Right ventricle myocardium superior (tissue), 1 donor: ENCODE measurements around the gene PLOD3. TPM values are rescaled to one million over a fixed set of nuclear protein-coding genes. Genes with fewer than 3 reads are reported as not detected.
"Not testable (repeated sequence)": the region's sequence is repeated elsewhere in the genome, so short reads cannot be mapped to it uniquely, and the experiment has no call there.

Experiments
- ATAC-seq: fragments of 200-7000 bp; cut with Tn5 transposase; one replicate; pipeline ENCODE4 v1.9.1; 2020; ENCODE audit warnings: mild to moderate bottlenecking; ENCODE audit not compliant: poor library complexity
- DNase-seq: peaks from one replicate; pipeline ENCODE4 v3.0.0-alpha.2; 2020
- intact Hi-C: fragments of 100-400 bp; cut with DNase I; formaldehyde crosslinking; loops from one replicate; pipeline ENCODE4 v1.11.2; 2022
- long read RNA-seq: library from polyadenylated mRNA; unstranded; transcript quantifications from one replicate; pipeline ENCODE4 v2.0.0, GENCODE V29; 2021
- total RNA-seq: library from RNA; stranded (reverse); fragmentation: NEBNext Ultra II Directional; extraction: Animal tissue kit (Norgen Biotek cat#: 25700); gene quantifications from one replicate; pipeline ENCODE4 v1.2.1, GENCODE V29; 2021
- donor health status: DM: no; HTN: yes; CAD: no; lungs with severe emphysema.

Gene PLOD3, protein sequence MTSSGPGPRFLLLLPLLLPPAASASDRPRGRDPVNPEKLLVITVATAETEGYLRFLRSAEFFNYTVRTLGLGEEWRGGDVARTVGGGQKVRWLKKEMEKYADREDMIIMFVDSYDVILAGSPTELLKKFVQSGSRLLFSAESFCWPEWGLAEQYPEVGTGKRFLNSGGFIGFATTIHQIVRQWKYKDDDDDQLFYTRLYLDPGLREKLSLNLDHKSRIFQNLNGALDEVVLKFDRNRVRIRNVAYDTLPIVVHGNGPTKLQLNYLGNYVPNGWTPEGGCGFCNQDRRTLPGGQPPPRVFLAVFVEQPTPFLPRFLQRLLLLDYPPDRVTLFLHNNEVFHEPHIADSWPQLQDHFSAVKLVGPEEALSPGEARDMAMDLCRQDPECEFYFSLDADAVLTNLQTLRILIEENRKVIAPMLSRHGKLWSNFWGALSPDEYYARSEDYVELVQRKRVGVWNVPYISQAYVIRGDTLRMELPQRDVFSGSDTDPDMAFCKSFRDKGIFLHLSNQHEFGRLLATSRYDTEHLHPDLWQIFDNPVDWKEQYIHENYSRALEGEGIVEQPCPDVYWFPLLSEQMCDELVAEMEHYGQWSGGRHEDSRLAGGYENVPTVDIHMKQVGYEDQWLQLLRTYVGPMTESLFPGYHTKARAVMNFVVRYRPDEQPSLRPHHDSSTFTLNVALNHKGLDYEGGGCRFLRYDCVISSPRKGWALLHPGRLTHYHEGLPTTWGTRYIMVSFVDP
- total RNA-seq: 39.0 TPM
- long read RNA-seq, transcript PLOD3-201 (19 exons, 2,920 nt): major isoform, 67 of 107 reads
- long read RNA-seq, partial matches to known transcripts: 29 of 107 reads
- long read RNA-seq, other reads (novel, unspliced or antisense): 11 of 107 reads

DNA sequence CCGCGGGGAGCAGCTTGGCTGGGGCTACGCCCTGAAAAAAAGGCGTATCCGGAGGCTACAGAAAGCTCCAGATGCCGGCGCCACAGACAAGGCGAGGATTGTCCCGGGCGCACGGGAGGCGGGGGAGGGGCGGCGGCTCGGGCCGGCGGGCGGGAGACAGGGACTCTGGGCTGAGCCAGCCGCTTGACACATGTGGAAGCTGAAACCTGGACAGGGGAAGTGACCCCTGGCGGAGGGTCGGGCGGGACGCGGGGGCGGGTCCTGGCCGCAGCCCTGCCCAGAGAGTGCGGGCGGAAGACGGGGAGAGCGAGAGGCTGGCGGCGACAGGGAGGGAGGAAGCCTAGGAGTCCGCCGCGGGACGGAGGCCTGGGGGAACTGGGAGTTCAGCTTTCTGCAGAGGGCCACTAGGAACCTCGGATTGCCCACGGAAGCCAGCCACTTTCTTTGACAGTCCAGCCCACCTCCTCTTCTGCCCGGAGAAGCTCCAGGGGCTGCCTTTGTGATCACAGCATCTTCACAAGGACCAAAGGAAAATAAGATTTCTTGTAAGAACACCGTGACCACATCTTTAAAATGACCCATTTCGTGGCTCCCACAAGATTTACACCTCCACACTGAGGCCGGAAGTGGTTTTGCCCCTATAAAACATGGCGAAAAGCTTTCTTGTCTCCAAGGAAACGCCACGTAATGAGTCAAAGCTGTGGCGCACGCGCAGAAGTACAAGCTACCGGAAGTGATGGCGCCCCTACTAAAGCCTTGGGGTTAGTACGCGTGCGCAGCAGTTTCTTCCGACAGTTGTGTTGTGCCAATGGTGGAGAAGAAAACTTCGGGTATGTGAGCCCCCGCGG, at the start of gene PLOD3, which contains the start of gene ZNHIT1:
Gene PLOD3, minus strand, starts transcription at position 194 of the 848 bp plus-strand sequence. CDS start 307 bp downstream, outside the sequence.
Gene ZNHIT1, plus strand, starts transcription at position 778 of the 848 bp plus-strand sequence. Its CDS starts 31 bp downstream, at position 809.
- intact Hi-C loops: loop anchor here (10.0 kb wide), 1 partner anchor 67 kb away; no protein-coding TSS in a partner anchor

DNA sequence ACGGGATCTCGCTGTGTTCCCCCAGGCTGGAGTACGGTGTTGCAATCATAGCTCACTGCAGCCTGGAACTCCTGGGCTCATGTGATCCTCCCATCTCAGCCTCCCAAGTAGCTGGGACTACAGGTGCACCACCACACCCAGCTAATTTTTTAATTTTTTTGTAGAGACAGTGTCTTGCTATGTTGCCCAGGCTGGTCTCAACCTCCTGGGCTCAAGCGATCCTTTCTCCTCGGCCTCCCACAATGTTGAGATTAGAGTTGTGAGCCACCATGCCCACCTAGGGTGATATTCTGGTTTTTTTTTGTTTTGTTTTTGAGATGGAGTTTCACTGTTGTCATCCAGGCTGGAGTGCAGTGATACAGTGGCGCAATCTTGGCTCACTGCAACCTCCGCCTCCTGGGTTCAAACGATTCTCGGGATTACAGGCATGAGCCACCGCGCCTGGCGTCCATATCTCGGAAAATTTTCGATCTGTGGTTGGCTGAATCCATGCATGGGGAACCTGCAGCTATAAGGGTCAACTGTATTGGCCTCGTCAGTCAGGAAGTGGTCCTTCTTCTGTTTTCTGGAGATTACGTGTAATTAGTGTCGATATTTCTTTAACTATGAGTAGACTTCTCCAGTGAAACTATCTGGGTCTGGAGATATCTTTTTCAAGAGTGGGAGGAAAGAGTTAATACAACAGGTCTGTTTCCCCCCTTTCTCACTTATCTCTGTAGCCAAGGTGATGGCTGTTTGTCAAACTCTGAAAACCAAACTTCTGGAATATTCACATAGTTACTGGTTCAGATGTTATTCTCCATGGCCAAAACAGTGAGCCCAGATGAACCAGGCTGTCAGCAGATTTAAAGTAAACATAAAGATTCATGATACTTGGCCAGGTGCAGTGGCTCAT, 48.5 kb upstream of the PLOD3 start:
- DNase-seq: no peak
- ATAC-seq: no peak
- intact Hi-C loops: no loop called here

More for the DNA sequence above, at the start of gene PLOD3, which contains the start of gene ZNHIT1:
- DNase-seq: peak; percentile 98
- ATAC-seq: peak; percentile 94

DNA sequence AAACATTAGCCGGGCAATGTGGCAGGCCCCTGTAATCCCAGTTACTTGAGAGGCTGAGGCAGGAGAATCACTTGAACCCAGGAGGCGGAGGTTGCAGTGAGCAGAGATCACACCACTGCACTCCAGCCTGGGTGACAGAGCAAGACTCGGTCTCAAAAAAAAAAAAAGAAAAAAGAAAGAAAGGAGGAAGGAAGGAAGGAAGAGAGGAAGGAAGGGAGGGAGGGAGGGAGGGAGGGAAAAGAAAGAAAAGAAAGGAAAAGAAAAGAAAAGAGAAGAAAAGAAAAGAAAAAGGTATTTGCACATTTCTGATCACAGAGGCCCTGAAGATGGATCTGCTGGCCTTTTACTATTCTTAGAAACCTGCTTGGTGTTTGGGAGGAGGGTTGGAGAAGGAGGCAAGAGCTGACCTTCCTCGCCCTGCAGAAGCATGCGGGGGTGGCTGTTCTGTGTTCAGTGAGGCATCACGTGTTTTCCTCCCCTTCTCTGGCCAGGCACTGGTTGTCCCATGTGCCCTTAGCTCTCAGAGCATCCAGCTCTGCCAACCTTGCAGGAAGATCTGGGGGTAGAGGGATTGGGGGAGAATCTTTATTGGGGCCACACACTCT, 46.8 kb upstream of the PLOD3 start:
- intact Hi-C loops: not testable (repeated sequence)
- ATAC-seq (peak; percentile 94), DNase-seq (peak; percentile 52)

DNA sequence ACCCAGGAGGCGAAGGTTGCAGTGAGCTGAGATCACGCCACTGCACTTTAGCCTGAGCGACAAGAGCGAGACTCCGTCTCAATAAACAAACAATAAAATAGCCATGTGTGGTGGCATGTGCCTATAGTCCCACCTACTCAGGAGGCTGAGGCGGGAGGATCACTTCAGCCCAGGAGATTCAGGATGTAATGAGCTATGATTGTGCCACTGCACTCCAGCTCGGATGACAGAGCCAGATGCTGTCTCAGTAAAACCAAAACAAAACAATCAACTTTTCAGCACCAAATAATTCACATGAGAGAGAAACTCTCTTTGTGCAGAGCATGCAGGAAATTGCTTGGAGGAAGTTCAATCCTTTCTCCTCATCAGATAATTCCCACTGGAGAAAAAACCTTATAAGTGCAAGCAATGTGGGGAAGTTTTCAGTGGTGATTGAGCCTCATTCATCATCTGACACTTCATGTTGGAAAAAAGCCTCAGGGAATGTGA, 40.9 kb upstream of the PLOD3 start:
- no peak for ATAC-seq
- no peak for DNase-seq
- intact Hi-C loops: no loop called here

DNA sequence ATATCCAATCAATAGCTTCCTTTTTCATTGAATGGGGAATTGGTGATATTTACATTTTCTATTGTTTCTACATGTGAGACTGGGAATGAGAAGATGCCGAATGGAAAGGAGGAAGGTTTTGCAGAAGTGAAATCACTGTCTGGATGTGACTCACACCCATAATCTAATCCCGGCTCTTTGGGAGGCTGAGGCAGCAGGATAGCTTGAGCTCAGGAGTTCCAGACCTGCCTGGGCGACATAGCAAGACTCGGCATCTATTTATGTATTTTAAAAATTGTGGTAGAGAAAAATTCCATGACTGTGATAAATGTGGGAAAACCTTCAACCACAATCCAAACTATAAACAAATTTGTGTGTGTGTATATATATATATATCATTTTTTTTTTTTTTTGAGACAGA, 38.4 kb upstream of the PLOD3 start:
- intact Hi-C loops: no loop called here
- no peak for ATAC-seq
- DNase-seq: no peak

DNA sequence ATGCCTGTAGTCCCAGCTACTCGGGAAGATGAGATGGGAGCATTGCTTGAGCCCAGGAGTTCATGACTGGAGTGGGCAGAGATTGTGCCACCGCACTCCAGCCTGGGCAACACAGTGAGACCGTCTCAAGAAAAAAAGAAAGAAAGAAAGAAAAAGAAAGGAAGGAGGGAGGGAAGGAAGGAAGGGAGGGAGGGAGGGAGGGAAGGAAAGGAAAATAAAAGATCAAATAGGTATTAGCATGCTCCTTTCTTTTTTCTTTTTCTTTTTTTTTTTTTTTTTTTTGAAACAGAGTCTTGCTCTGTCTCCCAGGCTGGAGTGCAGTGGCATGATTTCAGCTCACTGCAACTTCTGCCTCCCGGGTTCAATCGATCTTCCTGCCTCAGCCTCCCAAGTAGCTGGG, 35.8 kb upstream of the PLOD3 start:
- ATAC-seq, DNase-seq, intact Hi-C loops: not testable (repeated sequence)

DNA sequence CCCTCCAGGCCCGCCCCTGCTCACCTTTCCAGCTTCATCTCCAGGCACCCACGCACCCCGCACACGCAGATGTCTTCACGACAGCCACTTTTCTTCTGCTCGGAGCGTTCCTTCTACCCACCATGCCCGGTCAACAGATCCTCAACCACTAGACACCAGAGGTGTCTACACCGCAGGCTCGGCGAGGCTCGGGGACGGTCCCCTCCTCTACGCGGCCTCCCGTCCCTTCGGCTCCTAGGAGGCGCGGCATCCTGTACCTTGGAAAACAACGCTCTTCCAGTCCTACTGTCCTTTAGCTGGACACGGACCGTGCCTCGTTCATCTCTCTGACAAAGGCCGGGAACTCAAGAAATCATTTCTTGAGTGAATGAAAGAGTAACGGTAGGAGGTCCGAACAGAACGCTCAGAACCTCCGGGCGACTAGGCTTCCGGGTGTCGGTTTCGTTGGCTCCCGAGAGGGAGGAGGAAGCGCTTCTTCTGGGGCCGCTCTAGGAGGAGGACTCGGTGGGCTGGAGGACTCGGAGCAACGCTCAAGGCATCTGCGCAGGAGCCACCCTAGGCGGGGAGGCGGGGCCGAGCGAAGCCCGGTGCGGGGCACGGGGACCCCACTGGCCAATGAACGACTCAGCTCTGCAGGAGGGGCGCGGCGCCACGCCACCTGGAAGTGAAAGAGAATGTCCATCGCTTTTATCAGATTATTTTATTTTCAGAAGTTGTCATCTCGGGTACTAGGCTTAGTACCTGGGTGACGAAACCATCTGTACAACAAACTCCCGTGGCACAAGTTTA, 34.7 kb upstream of the PLOD3 start:
- ATAC-seq: peak; percentile 100
- intact Hi-C loops: no loop called here
- peak; percentile 99 for DNase-seq

DNA sequence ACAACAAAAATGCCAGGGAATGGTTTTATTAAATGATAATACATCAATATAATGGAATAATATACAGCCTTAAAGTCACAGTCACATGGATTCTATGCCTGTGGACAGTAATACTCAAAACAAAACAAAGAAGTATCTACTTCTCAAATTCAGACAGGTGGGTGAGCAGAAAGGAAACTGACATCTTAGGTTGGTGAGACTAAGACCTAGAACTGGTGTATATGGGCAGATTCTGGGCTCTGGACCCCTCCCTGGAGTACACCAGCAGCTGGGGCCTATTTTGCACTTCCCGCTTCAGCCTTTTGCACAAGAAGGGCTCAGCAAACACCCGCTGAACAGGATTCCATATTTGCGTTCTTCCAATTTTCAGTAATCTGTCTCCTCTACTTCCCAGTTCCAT, 32.9 kb upstream of the PLOD3 start:
- no peak for ATAC-seq
- DNase-seq: no peak
- intact Hi-C loops: no loop called here

DNA sequence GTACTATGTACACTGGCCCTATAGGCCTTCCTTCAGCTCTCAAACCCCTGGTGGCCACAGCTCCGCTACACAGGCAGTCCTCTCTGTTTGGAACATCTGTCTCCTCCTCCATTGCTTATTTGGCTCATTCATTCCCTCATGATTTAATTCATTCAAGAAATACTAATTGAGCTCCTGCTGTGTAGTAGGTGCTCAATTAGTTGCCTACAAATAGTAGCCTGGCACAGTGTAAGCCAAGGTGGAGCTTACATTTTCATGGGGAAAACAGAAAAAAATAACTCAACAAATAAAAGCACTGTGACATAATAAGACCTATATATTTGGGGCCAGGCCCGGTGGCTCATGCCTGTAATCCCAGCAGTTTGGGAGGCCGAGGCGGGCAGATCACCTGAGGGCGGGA, 30.9 kb upstream of the PLOD3 start:
- DNase-seq: no peak
- intact Hi-C loops: no loop called here
- no peak for ATAC-seq

DNA sequence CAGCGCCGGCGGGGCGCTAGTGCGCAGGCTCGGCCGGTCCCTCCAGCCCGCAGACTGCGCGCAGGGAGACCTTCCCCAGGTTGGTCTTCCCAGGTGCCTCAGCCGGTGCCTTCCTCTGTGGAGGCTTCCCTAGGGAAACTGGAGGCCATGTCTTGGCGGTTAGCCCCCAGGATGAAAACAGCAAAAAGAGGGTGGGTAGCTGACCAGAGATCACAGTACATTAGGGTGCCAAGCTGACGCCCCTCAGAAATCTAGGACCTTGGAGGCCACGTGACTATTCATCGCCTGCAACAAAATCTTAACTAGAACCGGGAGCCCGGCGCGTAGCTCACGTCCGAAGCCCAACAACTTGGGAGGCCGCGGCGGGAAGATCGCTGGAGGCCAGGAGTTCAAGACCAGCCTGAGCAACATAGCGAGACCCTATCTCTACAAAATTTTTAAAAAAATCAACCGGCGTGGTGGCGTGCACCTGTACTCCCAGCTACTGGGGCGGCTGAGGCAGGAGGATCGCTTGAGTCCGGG, 27.8 kb upstream of the PLOD3 start:
- no peak for DNase-seq
- intact Hi-C loops: no loop called here
- ATAC-seq: no peak

DNA sequence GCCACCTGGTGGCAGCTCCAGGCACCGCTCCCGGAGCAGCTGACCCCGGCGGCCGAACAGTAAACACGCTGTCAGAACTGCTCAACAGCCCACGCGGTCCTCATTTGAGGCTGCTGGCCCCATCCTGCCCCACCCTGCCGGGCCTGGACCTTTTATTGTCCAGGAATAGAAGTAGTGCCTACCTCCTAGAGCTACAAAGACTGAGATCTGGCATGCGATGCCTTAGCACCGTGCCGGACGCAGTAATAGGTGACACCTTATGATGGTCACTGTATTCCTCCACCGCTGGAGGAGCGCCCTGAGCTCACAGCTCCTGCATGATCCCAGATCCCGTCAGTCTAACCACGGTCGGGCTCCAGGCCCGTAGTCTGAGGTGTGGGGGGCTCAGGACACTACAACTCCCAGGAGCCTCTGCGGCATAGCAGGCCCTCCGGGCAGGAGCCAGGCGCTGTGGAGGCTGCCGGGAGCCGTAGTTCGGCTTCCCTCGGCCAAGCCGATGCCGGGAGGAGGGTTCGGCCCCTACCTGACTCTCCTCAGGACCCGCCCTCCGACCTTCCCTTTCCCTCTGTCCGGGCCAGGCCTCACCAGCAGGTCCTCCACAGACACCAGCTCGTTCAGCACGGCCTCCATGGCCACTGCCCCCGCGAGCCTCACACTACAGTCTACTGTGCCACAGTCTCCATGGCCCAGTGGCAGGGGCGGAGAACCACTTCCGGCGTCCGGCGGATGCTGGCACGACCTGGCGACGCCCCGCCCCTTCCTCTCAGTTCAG, 27.2 kb upstream of the PLOD3 start, which contains the start of gene FIS1:
Gene FIS1, minus strand, starts transcription at position 707 of the 772 bp plus-strand sequence. Its CDS starts 77 bp downstream, at position 630.
- DNase-seq: peak; percentile 96
- intact Hi-C loops: no loop called here

DNA sequence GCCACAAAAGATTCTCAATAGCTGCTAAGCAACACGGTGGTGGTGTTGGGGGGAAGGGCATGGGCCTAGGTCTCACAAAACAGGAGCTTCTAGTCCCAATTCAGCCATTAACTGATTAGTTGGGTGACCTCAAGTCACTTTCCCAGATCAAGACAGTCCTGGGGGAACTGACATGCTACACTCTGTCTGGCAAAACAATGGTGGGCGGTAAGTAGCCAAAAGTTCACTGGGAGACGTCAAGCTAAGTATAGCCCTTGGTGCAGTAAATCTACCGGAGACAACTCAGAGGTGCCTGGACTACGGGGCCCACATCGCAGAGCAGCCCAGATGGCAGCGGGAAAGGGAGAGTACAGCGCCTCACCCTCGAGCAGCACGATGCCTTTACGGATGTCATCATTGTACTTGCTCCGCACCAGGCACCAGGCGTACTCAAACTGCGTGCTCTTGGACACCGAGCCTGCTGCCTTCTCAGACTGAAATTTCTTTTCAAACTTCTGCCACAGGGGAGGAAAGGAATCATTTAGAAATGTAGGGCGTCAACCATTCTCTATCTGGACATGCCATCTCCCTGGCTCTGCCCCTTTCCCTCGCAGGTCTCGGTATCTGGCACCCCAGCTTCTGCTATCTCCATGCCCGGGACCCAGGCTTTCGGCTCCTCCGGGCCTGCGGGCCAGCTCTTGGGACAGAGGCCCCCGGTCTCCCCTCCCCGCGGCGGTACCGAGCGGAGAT, 26.4 kb upstream of the PLOD3 start:
- ATAC-seq (no peak), DNase-seq (no peak)
- intact Hi-C loops: no loop called here

More for the DNA sequence above, 27.2 kb upstream of the PLOD3 start, which contains the start of gene FIS1:
- ATAC-seq: peak; percentile 99

DNA sequence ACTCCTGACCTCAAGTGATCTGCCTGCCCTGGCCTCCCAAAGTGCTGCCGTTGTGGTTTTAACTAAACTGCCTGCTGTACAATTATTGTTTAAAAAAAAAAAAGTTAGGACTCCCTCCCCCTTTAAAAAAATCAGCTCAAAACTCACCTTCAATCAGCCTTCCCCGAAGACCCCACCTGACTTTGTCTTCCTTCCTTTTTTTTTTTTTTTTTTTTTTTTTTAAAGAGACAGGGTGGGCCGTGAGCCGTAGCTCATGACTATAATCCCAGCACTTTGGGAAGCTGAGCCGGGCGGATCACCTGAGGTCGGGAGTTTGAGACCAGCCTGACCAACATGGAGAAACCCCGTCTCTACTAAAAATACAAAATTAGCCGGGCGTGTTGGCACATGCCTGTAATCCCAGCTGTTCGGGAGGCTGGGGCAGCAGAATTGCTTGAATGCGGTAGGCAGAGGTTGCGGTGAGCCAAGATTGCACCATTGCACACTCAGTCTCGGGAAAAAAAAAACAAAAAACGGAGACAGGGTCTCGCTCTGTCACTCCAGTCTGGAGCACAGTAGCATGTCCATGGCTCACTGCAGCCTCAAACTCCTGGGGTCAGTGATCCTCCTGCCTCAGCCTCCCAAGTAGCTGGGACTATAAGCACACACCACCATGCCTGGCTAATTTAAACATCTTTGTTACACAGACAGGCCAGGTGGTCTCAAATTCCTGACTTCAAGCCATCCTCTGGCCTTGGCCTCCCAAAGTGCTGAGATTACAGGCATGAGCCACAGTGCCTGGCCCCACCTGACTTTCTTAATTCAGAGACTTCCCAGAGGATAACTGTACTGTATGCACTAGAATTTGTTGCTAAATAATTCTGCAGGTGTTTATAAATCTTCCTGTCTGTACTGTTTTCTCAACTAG, 24.3 kb upstream of the PLOD3 start:
- ATAC-seq: no peak
- intact Hi-C loops: no loop called here
- no peak for DNase-seq

DNA sequence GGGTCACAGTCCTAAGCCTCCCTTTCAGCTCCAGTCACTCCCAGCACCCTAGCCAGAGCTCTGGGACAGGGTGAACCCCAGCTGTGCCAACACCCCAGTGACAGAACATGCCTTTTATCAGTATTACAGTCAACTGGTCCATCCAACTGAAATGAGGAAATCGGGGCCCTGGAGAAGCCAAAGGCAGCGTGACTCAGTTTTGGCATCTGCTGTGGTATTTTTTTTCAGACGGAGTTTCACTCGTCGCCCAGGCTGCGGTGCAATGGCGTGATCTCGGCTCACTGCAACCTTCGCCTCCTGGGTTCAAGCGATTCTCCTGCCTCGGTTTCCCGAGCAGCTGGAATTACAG, 23.6 kb upstream of the PLOD3 start:
- no peak for DNase-seq
- intact Hi-C loops: no loop called here
- ATAC-seq: no peak
